LNCAP (cell line): ENCODE data around the gene ASB5.

Source experiments
- CTCF ChIP-seq: fragments of 450-650 bp; IDR thresholded peaks from 2 replicates; pipeline ENCODE4 v1.5.1; 2017; ENCODE audit warnings: mild to moderate bottlenecking

Gene ASB5

GRCh38 chr4:176268963-176269362 is at the start of gene ASB5:
Gene ASB5 (minus strand): TSS chr4:176269222. CDS start chr4:176269108, 114 bp downstream.
- TF ChIP-seq CTCF = no peak

- TF ChIP-seq CTCF = no peak
Measured at GRCh38 chr4:176313596-176314336, 44.7 kb upstream of the ASB5 start.

- no peak for TF ChIP-seq CTCF
Measured at GRCh38 chr4:176309772-176310171, 40.8 kb upstream of the ASB5 start.

GRCh38 chr4:176309046-176309445 is 40.0 kb upstream of the ASB5 start:
- TF ChIP-seq CTCF = no peak

GRCh38 chr4:176308441-176308840 is 39.4 kb upstream of the ASB5 start:
- no peak for TF ChIP-seq CTCF

GRCh38 chr4:176307666-176307930 is 38.6 kb upstream of the ASB5 start:
- TF ChIP-seq CTCF = no peak

GRCh38 chr4:176306837-176307665 is 38.0 kb upstream of the ASB5 start:
- no peak for TF ChIP-seq CTCF
